ENCODE measurements around the gene UCN2. TPM values are rescaled to one million over a fixed set of nuclear protein-coding genes. Genes with fewer than 3 reads are reported as not detected.

Gene UCN2
- total RNA-seq, 1 experiment from 2014 or later, result 1.8 TPM

- in situ Hi-C loops (cut with HindIII; ENCODE audit: low pct_unique_long_range_greater_than_20kb, low sequenced_read_pairs) (no loop called here), intact Hi-C loops (cut with micrococcal nuclease; ENCODE audit: unreplicated experiment) (no loop called here)
- DNase-seq (ENCODE audit: low read depth, low spot score), result no peak
- no TSS peak for BruUV-seq (replicated peaks)
- TF ChIP-seq TCF7L2 (IDR thresholded peaks at IDR 0.05; ENCODE audit: low read depth, low read length), result no peak
- TF ChIP-seq CTCF (IDR thresholded peaks at IDR 0.05), result no peak
- TF ChIP-seq SIN3A (IDR thresholded peaks at IDR 0.05; ENCODE audit: borderline replicate concordance, insufficient read depth, low read depth, low read length), result no peak
- no peak for TF ChIP-seq POLR2AphosphoS5 (IDR thresholded peaks at IDR 0.05; ENCODE audit: low read depth, low read length)
- TF ChIP-seq REST (IDR thresholded peaks at IDR 0.05; ENCODE audit: insufficient read depth in 1 of 2, low read depth in 2 of 2, low read length in 1 of 2), result no peak
- Histone ChIP-seq H3K9me3 (ENCODE audit: control insufficient read depth, insufficient read depth, low read depth, low read length) (no peaks in the 10 kb centered on the region), H3K4me1 (ENCODE audit: control insufficient read depth, insufficient read depth, low read length) (peaks cover 11% of the 10 kb centered on the region), H3K36me3 (ENCODE audit: control insufficient read depth, insufficient read depth, low read length) (no peaks in the 10 kb centered on the region), H3K27me3 (ENCODE audit: control insufficient read depth, insufficient read depth, low read length) (no peaks in the 10 kb centered on the region), H3K4me3 (ENCODE audit: low read depth in 2 of 2, low read length in 2 of 2) (no peak overlapping the region), H3K27ac (ENCODE audit: low read length) (no peak overlapping the region)
- POLR2A ChIA-PET, result no interaction called here
- ATAC-seq, result no peak
- CTCF ChIA-PET, result no interaction called here
Measured at GRCh38 chr3:48567500-48567899, 3.9 kb upstream of the UCN2 start.

GRCh38 chr3:48567090-48567489 lies 3.5 kb upstream of the UCN2 start:
- no peak overlapping the region for H3K4me3 ChIP-seq (ENCODE audit: low read depth in 2 of 2, low read length in 2 of 2)
- CTCF ChIA-PET, result no interaction called here
- H3K27me3 ChIP-seq (ENCODE audit: control insufficient read depth, insufficient read depth, low read length), result no peaks in the 10 kb centered on the region
- H3K36me3 ChIP-seq (ENCODE audit: control insufficient read depth, insufficient read depth, low read length), result no peaks in the 10 kb centered on the region
- POLR2A ChIA-PET, result no interaction called here
- no peak overlapping the region for H3K27ac ChIP-seq (ENCODE audit: low read length)
- peaks cover 11% of the 10 kb centered on the region for H3K4me1 ChIP-seq (ENCODE audit: control insufficient read depth, insufficient read depth, low read length)
- H3K9me3 ChIP-seq (ENCODE audit: control insufficient read depth, insufficient read depth, low read depth, low read length), result no peaks in the 10 kb centered on the region
- TF ChIP-seq POLR2AphosphoS5 (IDR thresholded peaks at IDR 0.05; ENCODE audit: low read depth, low read length), result no peak
- no peak for TF ChIP-seq TCF7L2 (IDR thresholded peaks at IDR 0.05; ENCODE audit: low read depth, low read length)
- no peak for TF ChIP-seq CTCF (IDR thresholded peaks at IDR 0.05)
- TF ChIP-seq SIN3A (IDR thresholded peaks at IDR 0.05; ENCODE audit: borderline replicate concordance, insufficient read depth, low read depth, low read length), result no peak
- TF ChIP-seq REST (IDR thresholded peaks at IDR 0.05; ENCODE audit: insufficient read depth in 1 of 2, low read depth in 2 of 2, low read length in 1 of 2), result no peak
- BruUV-seq (replicated peaks), result no TSS peak
- no peak for ATAC-seq
- no peak for DNase-seq (ENCODE audit: low read depth, low spot score)
- intact Hi-C loops (cut with micrococcal nuclease; ENCODE audit: unreplicated experiment), result no loop called here
- in situ Hi-C loops (cut with HindIII; ENCODE audit: low pct_unique_long_range_greater_than_20kb, low sequenced_read_pairs), result no loop called here
